Measurements from ENCODE around the gene EIF1AX.

DNA sequence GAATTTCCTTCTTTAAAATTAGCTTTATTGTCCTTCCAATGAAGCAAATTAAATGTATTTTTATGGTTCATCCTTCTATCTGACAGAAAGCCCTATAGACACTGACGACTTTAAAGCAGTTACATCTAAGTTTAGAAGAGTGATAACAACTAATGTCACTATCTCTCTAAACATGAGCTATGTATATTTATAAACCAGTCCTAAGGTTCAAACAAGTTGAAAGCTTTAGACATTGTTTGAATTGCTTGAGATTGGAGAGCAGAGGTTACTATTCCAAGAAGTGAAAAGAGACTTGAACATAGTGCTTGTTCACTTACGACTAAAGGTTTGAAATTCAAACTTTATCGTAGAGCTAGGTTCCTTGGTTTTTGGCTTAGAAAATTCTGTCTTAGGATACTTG lies 30.2 kb upstream of the EIF1AX start:
- TF ChIP-seq MAX (IDR thresholded peaks at IDR 0.05) (no peak), CTCF (IDR thresholded peaks at IDR 0.05; ENCODE audit: low read depth, low read length, missing input control) (no peak), HNF4A (conservative IDR thresholded peaks at IDR 0.05) (no peak), FOXA1 (IDR thresholded peaks at IDR 0.05) (no peak), REST (IDR thresholded peaks at IDR 0.05) (no peak), TAF1 (conservative IDR thresholded peaks at IDR 0.05) (no peak)

Data from liver (tissue), 3 donors.